ENCODE measurements around the gene ANKRD55.
"Not testable (repeated sequence)": the region's sequence is repeated elsewhere in the genome, so short reads cannot be mapped to it uniquely, and the experiment has no call there.

Gene ANKRD55

DNA sequence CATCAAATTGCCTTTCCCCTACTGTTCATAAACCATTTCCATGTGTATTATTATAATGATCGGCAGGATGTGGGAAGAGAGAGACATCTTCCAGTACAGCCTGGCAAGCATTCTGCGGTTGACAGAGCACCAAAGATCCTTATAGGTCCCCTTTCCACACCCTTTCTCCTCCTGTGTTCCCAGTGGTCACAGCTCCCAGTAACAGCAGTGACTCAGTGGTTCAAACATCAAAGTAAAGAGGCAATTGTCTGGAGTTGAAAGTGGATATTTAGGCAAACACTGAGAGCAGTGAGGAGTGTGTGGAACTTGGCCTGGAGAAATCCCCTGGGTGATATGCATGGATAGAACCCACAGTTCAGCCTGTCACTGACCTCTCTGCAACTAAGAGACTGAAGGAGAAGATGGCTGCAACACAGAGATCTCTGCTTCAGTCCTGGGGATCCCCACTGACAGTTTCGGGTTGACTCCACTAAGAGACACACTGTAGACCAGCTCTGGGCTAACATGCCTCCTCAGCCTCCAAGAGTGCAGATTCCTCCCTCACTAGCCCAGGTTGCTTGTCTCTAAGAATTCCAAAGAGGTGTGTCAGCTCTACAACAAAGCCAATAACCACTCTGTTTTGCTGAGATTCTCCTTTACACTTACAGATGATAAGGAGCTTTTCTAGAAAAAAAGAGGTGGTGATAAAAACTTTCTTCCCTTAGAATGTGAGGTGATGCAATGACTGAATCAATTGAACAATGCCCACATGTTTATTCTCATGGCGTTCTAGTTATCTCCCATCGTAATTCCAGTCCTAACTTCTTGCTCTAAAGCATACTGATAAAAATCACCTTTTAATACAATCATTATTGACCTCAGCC is 143.9 kb downstream of the ANKRD55 start:
- TF ChIP-seq CTCF (IDR thresholded peaks at IDR 0.05; ENCODE audit: low read length, missing control alignments): no peak
- DNase-seq (ENCODE audit: low read depth): peak; percentile 72
- H3K4me3 ChIP-seq (replicated peaks; ENCODE audit: low read depth, low read length): no peak overlapping the region

DNA sequence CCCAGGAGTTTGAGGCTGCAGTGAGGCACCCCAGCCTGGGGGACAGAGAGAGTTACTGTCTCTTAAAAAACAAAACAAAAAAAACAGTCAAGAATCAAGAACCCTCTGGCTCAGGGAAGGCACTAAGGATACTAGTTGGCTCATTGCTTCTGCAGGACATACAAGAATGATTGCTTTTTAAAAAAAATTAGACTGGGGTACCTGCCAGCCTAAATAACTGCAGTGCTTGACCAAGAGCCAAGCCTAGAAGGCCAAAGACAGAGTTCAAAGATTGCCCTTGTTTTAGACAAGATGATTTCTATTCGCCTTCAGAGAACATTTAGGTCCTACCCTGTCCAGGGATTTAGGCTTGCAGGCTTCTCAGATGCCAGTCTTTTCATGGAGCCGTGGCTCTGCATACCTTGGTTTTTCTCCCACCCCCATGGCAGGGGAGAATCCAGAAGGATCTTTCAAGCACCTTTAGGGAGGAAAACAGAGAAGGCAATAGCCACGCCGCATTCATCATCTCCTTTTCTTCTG is 144.6 kb downstream of the ANKRD55 start:
- no peak for TF ChIP-seq CTCF (IDR thresholded peaks at IDR 0.05; ENCODE audit: low read length, missing control alignments)
- DNase-seq (ENCODE audit: low read depth): no peak
- H3K4me3 ChIP-seq (replicated peaks; ENCODE audit: low read depth, low read length): no peak overlapping the region

- TF ChIP-seq CTCF (IDR thresholded peaks at IDR 0.05; ENCODE audit: low read length, missing control alignments): no peak
- H3K4me3 ChIP-seq (replicated peaks; ENCODE audit: low read depth, low read length): no peak overlapping the region
- peak; percentile 44 for DNase-seq (ENCODE audit: low read depth)
These were observed 147.9 kb downstream of the ANKRD55 start for GRCh38 chr5:56085193-56085592.

DNA sequence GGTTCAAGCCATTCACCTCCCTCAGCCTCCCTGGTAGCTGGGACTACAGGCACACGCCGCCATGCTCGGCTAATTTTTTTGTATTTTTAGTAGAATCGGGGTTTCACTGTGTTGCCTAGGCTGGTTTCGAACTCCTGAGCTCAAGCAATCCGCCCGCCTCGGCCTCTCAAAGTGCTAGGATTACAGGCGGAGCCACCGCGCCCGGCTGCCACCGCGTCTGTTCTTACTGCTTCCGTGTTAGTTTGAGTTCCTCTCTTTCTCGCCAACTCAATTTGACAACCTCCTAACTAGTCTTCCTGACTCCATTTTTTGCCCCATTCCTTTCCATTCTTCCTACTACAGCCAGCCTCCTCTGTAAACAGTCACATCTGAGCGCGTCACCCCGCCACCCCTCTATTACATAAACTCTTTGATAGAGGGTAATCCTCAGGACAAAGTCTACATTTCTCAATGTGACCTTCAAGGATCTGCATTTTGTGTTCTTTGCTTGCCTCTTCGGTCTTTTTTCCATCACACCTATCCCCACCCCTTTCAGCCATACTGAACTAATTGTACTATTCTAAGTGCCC is 149.8 kb downstream of the ANKRD55 start:
- no peak for TF ChIP-seq CTCF (IDR thresholded peaks at IDR 0.05; ENCODE audit: low read length, missing control alignments)
- no peak for DNase-seq (ENCODE audit: low read depth)
- no peak overlapping the region for H3K4me3 ChIP-seq (replicated peaks; ENCODE audit: low read depth, low read length)

GRCh38 chr5:56081053-56081642 is 152.0 kb downstream of the ANKRD55 start:
- not testable (repeated sequence) for H3K4me3 ChIP-seq (replicated peaks; ENCODE audit: low read depth, low read length)
- peak; percentile 60 for DNase-seq (ENCODE audit: low read depth)

GRCh38 chr5:56080375-56081052 is 152.6 kb downstream of the ANKRD55 start:
- no peak for TF ChIP-seq CTCF (IDR thresholded peaks at IDR 0.05; ENCODE audit: low read length, missing control alignments)
- H3K4me3 ChIP-seq (replicated peaks; ENCODE audit: low read depth, low read length): no peak overlapping the region
- no peak for DNase-seq (ENCODE audit: low read depth)

DNA sequence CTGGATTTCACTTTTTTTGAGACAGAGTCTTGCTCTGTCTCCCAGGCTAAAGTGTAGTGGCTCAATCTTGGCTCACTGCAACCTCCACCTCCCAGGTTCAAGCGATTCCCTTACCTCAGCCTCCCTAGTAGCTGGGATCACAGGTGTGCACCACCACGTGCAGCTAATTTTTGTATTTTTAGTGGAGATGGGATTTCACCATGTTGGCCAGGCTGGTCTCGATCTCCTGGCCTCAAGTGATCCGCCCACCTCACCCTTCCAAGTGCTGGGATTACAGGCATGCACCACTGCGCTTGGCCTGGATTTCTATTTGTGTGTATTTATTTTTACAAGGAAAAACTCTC is 154.0 kb downstream of the ANKRD55 start:
- not testable (repeated sequence) for DNase-seq (ENCODE audit: low read depth); H3K4me3 ChIP-seq (replicated peaks; ENCODE audit: low read depth, low read length)

Data from fibroblast of pulmonary artery (primary cell).